GM21390 (cell line): Measurements from ENCODE around the gene HLA-B.
"Not testable (repeated sequence)": the region's sequence is repeated elsewhere in the genome, so short reads cannot be mapped to it uniquely, and the experiment has no call there.

ENCODE experiments used
- ATAC-seq: cut with Tn5 transposase; IDR thresholded peaks from one replicate; pipeline ENCODE4 v1.9.1; 2021; ENCODE audit not compliant: unreplicated experiment

The HLA-B gene

GRCh38 chr6:31385041-31385440 is 28.1 kb upstream of the HLA-B start:
- no peak for ATAC-seq

DNA sequence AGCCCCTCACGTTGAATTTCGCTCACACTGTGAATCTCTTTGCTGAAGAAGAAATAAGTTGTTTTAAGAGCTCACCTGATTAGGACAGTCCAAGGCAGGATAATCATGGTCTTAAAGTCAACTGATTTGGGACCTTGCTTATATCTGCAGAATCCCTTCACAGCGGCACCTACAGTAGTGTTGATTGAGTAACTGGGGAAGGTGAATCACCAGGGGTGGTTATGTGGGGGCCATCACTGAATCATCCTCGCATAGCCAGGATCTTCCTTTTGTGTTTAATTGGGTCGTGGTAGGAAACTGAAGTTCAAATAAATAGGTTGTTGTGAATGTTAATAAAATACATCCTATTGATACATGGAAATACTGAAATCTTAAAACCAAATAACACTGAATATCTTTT is 26.2 kb upstream of the HLA-B start:
- no peak for ATAC-seq

GRCh38 chr6:31381666-31382065 is 24.7 kb upstream of the HLA-B start:
- no peak for ATAC-seq

GRCh38 chr6:31379850-31380249 is 22.9 kb upstream of the HLA-B start:
- ATAC-seq = no peak

DNA sequence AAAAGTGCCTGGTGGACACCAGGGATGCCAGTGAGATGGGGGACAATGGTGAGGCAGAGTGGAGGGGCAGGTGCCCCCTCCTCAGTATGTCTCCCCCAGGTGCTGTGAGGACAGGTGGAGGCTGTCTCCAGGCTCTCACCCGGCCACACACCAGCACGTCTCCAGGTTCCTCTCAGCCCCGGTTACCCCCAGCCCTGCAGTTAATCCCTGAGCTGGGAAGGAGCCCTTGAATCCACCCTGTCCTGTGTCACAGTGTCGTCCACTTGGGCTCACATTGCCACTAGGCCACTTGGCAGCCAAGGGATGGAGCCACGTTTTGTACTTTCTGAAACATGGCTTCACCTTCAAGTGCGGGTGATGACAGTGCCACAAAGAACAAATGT is 21.7 kb upstream of the HLA-B start:
- no peak for ATAC-seq

GRCh38 chr6:31378062-31378720 is 21.2 kb upstream of the HLA-B start:
- ATAC-seq = no peak

- no peak for ATAC-seq
Observed at GRCh38 chr6:31377029-31377428, 20.1 kb upstream of the HLA-B start.

- ATAC-seq = no peak
Observed at GRCh38 chr6:31375699-31376098, 18.7 kb upstream of the HLA-B start.

GRCh38 chr6:31374118-31374517 is 17.1 kb upstream of the HLA-B start:
- ATAC-seq = not testable (repeated sequence)

- no peak for ATAC-seq
Observed at GRCh38 chr6:31368461-31368860, 11.5 kb upstream of the HLA-B start.

GRCh38 chr6:31366693-31367470 is 9.9 kb upstream of the HLA-B start:
- peak; percentile 69 for ATAC-seq

DNA sequence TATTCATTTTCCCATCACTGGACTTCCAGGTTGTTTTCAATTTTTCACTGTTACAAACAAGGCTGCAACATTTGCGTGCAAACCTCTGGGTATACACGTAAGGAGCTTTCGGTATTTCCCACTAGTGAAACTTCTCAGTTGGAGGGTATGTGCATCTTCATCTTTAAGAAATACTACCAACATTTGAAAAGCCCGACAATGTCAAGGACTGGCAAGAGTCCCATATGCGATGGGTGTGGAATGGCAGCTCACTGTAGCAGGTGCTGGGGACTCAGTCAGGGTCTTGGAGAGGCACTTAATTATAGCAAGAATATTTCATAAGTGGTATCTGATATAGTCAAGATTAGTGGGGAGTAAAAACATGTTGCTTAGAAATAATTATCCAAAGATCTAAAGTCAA is 8.9 kb upstream of the HLA-B start:
- ATAC-seq = no peak

GRCh38 chr6:31363811-31364210 is 6.8 kb upstream of the HLA-B start:
- no peak for ATAC-seq

- no peak for ATAC-seq
Observed at GRCh38 chr6:31362751-31363150, 5.8 kb upstream of the HLA-B start.

DNA sequence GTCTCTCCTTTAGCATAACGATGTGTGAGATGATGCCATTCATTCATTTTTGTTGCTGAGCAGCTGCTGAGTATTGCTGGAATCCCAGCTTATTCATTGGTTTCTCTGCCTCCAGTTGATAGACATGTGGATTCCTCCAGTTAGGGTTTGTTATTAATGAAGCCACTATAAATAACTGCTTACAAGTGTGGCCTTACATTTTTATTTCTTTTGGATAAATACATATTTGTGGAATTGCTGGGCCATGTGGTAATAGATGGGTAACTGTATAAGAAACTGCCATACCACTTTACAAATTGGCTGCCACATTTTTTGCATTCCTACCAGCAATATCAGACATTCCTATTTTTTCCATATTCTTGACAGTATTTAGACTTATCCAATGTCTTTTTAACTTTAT is 2.6 kb upstream of the HLA-B start:
- ATAC-seq = no peak

DNA sequence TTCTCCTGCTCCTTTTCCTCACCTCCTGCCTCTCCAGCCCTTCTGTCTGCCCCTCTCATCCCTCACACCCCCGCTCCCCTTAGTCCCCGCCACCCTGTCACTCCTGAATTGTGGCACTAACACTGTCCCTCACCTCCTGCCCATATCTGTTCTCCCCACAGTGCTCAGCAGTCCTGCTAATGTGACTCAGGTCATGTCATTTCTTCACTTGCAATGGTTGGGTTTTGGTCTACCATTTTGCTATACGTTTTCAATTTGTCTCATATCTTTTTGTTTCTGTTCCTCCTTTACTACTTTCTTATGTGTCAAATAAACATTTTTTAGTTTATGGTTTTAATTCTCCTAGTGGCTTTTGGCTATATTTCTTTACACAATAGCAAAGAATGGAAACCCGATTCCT is 1.3 kb upstream of the HLA-B start:
- ATAC-seq = no peak

GRCh38 chr6:31357886-31358285 is 907 bp upstream of the HLA-B start:
- ATAC-seq = no peak

DNA sequence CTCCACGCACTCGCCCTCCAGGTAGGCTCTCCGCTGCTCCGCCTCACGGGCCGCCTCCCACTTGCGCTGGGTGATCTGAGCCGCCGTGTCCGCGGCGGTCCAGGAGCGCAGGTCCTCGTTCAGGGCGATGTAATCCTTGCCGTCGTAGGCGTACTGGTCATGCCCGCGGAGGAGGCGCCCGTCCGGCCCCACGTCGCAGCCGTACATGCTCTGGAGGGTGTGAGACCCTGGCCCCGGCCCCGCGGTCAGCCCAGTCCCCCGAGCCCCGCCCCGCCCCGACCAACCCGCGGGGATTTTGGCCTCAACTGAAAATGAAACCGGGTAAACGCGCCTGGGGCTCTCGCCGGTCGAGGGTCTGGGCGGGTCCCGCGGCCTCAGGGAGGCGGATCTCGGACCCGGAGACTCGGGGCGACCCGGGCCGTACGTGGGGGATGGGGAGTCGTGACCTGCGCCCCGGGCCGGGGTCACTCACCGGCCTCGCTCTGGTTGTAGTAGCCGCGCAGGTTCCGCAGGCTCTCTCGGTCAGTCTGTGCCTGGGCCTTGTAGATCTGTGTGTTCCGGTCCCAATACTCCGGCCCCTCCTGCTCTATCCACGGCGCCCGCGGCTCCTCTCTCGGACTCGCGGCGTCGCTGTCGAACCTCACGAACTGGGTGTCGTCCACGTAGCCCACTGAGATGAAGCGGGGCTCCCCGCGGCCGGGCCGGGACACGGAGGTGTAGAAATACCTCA is 598 bp downstream of the HLA-B start:
- ATAC-seq = no peak

DNA sequence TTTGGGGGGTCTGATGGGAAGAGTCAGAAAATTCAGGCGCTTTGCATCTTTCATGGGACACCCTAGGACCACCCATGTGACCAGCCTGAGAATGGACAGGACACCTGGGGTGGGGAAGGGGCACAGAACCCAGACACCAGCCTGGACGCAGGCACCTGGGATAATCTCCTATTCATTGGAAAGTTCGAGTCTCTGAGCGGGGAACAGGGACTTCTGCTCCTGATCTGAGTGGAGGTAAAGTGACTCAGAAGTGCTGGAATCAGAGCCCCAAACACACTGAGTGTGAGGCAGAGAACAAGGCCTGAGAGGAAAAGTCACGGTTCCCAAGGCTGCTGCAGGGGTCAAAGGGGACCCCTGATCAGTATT is 1.4 kb downstream of the HLA-B start:
- ATAC-seq = no peak

DNA sequence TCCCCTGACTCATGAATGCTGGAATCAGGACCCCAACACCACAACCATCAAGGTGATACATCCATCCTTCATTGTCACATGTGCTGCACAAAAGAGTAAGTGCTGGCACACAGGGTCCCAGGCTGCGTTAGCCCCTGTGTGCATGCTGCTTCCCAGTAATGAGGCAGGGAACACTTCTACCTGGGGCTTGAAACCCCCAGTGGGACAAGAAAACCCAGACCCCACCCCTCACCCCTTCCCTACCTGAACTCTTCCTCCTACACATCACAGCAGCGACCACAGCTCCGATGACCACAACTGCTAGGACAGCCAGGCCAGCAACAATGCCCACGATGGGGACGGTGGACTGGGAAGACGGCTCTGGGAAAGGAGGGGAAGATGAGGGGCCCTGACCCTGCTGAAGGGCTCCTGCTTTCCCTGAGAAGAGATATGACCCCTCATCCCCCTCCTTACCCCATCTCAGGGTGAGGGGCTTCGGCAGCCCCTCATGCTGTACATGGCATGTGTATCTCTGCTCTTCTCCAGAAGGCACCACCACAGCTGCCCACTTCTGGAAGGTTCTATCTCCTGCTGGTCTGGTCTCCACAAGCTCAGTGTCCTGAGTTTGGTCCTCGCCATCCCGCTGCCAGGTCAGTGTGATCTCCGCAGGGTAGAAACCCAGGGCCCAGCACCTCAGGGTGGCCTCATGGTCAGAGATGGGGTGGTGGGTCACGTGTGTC is 2.0 kb downstream of the HLA-B start:
- ATAC-seq = no peak

DNA sequence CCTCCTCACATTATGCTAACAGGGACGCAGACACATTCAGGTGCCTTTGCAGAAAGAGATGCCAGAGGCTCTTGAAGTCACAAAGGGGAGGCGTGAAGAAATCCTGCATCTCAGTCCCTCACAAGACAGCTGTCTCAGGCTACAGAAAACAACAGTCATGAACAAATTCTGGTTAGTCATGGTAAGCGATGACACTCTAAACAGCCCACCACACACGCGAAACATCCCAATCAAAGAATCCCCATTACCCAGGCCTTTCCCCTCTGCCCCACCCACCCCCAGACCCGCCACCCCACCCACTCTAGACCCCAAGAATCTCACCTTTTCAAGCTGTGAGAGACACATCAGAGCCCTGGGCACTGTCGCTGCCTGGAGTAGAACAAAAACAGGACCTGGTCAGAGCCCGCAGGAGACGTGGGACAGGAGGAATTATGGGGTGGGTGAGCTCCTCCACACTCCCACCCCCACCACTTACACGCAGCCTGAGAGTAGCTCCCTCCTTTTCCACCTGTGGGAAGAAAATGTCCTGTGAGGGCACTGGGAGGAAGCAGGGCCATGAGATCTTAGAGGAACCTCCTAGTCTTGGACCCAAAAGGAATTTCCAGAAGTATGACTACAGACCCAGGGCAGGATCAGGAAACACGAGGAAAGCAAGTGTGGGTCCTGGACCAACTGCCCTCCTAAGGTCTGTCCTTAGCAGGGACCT is 2.7 kb downstream of the HLA-B start:
- no peak for ATAC-seq
